ENCODE results near the gene DYNLL2. TPM values are rescaled to one million over a fixed set of nuclear protein-coding genes. Genes with fewer than 3 reads are reported as not detected.

Gene DYNLL2
- total and polyA plus RNA-seq, 8 donors, result 5.8 to 40.6 (median 21.2) TPM

DNA sequence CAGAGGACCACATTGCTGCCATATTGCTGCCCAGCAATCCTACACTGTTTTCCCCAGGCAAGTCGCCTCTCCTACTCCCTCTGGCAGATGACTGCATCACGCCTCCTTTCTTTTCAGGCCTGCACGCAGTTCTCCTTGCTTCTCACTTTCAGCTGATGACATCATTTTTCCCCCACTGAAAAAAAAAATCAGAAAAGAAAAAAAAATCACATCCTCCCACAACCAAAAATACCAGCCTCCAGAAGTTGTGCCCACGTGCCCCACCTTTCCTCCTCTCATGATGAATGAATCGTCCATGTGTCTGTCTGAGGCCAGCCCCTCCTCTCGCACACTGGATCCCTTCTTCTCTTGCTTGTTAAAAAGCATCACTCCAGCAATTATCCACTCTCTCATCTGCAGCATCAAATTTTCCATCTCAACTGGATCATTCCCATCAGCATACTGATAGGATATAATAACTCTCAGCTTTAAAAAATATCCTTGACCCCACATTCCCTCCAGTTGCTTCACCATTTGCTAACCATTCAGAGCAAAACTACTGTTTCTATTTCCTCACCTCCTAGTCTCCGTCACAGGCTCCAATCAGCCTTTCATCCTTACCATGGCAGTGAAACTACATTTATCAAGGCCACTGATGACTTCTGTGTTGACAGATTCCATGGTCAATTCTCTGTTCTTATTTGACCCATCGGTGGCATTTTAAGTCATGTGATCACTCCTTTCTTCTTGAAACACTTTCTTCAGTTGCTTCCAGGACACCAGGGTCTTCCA is 30.1 kb upstream of the DYNLL2 start:
- no peak for TF ChIP-seq POLR2A (IDR thresholded peaks at IDR 0.05)
- H3K4me1 ChIP-seq, result no peaks in the 10 kb centered on the region
- H3K27me3 ChIP-seq, result no peaks in the 10 kb centered on the region
- no peak overlapping the region for H3K4me3 ChIP-seq
- H3K27ac ChIP-seq, result no peak overlapping the region
- DNase-seq, result no peak
- no peaks in the 10 kb centered on the region for H3K36me3 ChIP-seq
- intact Hi-C loops (cut with DNase I; ENCODE audit: low total_unique reads), result no loop called here
- no peaks in the 10 kb centered on the region for H3K9me3 ChIP-seq
- 65 to 74% (median 68%) methylated on average over 8 of the region's 8 CpGs for WGBS, 5 donors

DNA sequence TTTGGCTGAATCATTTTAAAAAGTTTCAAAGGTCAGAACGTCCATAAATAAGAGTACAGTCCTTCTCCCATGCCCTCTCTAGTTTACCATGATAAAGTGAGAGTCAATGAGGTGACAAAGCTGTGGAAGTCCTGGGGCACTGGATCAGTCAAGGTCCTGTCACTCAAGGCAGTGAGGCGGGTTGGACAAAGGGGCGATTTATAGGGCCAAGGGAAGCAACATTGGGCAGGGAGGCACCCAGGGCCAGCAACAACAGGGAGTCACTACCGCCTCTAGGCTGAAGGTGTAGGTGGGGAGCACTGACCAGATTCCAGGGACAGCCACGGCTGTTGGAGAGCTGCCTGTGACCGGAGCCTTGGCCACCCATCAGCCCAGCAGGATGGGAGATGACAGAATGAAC is 28.6 kb upstream of the DYNLL2 start:
- Histone ChIP-seq H3K27me3 (peaks cover 0 to 2% (median 0%) of the 10 kb centered on the region in 3 donors), H3K27ac (no peak overlapping the region), H3K9me3 (no peaks in the 10 kb centered on the region), H3K36me3 (no peaks in the 10 kb centered on the region), H3K4me3 (no peak overlapping the region), H3K4me1 (no peaks in the 10 kb centered on the region)
- TF ChIP-seq EP300 (IDR thresholded peaks at IDR 0.05) (no peak), POLR2A (IDR thresholded peaks at IDR 0.05) (no peak), POLR2AphosphoS5 (IDR thresholded peaks at IDR 0.05) (no peak)
- TF ChIP-seq, protein P1, sequence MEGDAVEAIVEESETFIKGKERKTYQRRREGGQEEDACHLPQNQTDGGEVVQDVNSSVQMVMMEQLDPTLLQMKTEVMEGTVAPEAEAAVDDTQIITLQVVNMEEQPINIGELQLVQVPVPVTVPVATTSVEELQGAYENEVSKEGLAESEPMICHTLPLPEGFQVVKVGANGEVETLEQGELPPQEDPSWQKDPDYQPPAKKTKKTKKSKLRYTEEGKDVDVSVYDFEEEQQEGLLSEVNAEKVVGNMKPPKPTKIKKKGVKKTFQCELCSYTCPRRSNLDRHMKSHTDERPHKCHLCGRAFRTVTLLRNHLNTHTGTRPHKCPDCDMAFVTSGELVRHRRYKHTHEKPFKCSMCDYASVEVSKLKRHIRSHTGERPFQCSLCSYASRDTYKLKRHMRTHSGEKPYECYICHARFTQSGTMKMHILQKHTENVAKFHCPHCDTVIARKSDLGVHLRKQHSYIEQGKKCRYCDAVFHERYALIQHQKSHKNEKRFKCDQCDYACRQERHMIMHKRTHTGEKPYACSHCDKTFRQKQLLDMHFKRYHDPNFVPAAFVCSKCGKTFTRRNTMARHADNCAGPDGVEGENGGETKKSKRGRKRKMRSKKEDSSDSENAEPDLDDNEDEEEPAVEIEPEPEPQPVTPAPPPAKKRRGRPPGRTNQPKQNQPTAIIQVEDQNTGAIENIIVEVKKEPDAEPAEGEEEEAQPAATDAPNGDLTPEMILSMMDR (IDR thresholded peaks at IDR 0.05), result no peak
- DNase-seq, result no peak
- WGBS, 5 donors, result 78 to 82% (median 79%) methylated on average over 6 of the region's 6 CpGs
- intact Hi-C loops (cut with DNase I; ENCODE audit: low total_unique reads), result no loop called here

- DNase-seq, result no peak
- H3K27me3 ChIP-seq, result peaks cover 0 to 6% (median 0%) of the 10 kb centered on the region in 3 donors
- TF ChIP-seq, protein P1 (IDR thresholded peaks at IDR 0.05), result no peak
- TF ChIP-seq EP300 (IDR thresholded peaks at IDR 0.05), result no peak
- no peak for TF ChIP-seq POLR2A (IDR thresholded peaks at IDR 0.05)
- no peak for TF ChIP-seq POLR2AphosphoS5 (IDR thresholded peaks at IDR 0.05)
- H3K4me1 ChIP-seq, result peaks cover 0 to 14% (median 4%) of the 10 kb centered on the region in 4 donors
- H3K36me3 ChIP-seq, result no peaks in the 10 kb centered on the region
- intact Hi-C loops (cut with DNase I; ENCODE audit: low total_unique reads), result no loop called here
- H3K9me3 ChIP-seq, result no peaks in the 10 kb centered on the region
- H3K27ac ChIP-seq, result no peak overlapping the region
- H3K4me3 ChIP-seq, result no peak overlapping the region
These were observed 26.7 kb upstream of the DYNLL2 start for GRCh38 chr17:58056476-58056875.

DNA sequence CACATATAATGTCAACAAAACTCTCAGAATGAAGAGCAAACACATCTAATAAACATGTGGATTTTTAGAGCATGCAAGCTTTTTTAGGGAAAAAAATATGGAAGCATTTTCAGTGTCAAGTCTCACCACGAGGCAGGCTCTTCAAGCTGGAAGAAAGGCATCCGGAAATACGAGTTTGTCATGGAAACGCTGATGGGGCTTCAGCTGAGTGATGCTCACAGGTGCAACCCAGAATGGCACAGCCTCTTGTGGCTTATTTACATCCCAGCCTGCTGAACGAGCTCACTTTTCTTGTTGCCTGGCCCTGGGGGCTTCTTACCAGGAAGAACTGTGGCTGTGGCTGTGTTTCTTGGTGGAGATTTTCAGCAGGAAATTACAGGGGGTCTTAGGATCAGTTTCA is 24.1 kb upstream of the DYNLL2 start:
- no peak overlapping the region for H3K4me3 ChIP-seq
- H3K27me3 ChIP-seq, result peaks cover 0 to 6% (median 0%) of the 10 kb centered on the region in 3 donors
- DNase-seq, result no peak
- H3K27ac ChIP-seq, result no peak overlapping the region
- 36 to 54% (median 44%) methylated on average over 5 of the region's 5 CpGs for WGBS, 5 donors
- no peaks in the 10 kb centered on the region for H3K36me3 ChIP-seq
- no peaks in the 10 kb centered on the region for H3K9me3 ChIP-seq
- intact Hi-C loops (cut with DNase I; ENCODE audit: low total_unique reads), result no loop called here
- peaks cover 0 to 14% (median 6%) of the 10 kb centered on the region in 4 donors for H3K4me1 ChIP-seq
- no peak for TF ChIP-seq POLR2A (IDR thresholded peaks at IDR 0.05)
- TF ChIP-seq EP300 (IDR thresholded peaks at IDR 0.05), result no peak
- TF ChIP-seq POLR2AphosphoS5 (IDR thresholded peaks at IDR 0.05), result no peak
- TF ChIP-seq, protein P1 (IDR thresholded peaks at IDR 0.05), result no peak

GRCh38 chr17:58060596-58061191 is 22.5 kb upstream of the DYNLL2 start:
- Histone ChIP-seq H3K27me3 (peaks cover 0 to 6% (median 0%) of the 10 kb centered on the region in 3 donors), H3K36me3 (no peaks in the 10 kb centered on the region), H3K9me3 (no peaks in the 10 kb centered on the region), H3K27ac (no peak overlapping the region), H3K4me1 (peaks cover 0 to 14% (median 6%) of the 10 kb centered on the region in 4 donors), H3K4me3 (no peak overlapping the region)
- no peak for TF ChIP-seq POLR2A (IDR thresholded peaks at IDR 0.05)
- no peak for TF ChIP-seq EP300 (IDR thresholded peaks at IDR 0.05)
- TF ChIP-seq, protein P1 (IDR thresholded peaks at IDR 0.05), result no peak
- no peak for TF ChIP-seq POLR2AphosphoS5 (IDR thresholded peaks at IDR 0.05)
- peak in 1 of 2 donors; percentile 86 for DNase-seq
- WGBS, 5 donors, result 16 to 28% (median 23%) methylated on average over 8 to 9 of the region's 9 CpGs
- intact Hi-C loops (cut with DNase I; ENCODE audit: low total_unique reads), result no loop called here
